Measurements from ENCODE around the gene RBM14.

GRCh38 chr11:66646828-66647227 lies 30.4 kb downstream of the RBM14 start:
- no peak for TF ChIP-seq CTCF (IDR thresholded peaks at IDR 0.05)
- TF ChIP-seq POLR2A (IDR thresholded peaks at IDR 0.05) = no peak

Data from body of pancreas (tissue), 4 donors.